Stimulated activated CD4-positive, alpha-beta T cell treated with anti-CD3 and anti-CD28 coated beads, Interleukin-2, amount 100 ng/mL, for 4 hours (primary cell): ENCODE measurements around the gene SLC39A7.

Source experiments
- DNase-seq: peaks from one replicate; pipeline ENCODE4 v3.0.0-alpha.2; 2020; ENCODE audit warnings: low read depth

SLC39A7 gene

GRCh38 chr6:33236852-33237251 is 36.2 kb downstream of the SLC39A7 start:
- DNase-seq: no peak

- DNase-seq: no peak
Observed at GRCh38 chr6:33237741-33238140, 37.1 kb downstream of the SLC39A7 start.

GRCh38 chr6:33241968-33242367 is 41.3 kb downstream of the SLC39A7 start:
- no peak for DNase-seq

GRCh38 chr6:33243476-33243875 is 42.8 kb downstream of the SLC39A7 start:
- DNase-seq: no peak

GRCh38 chr6:33247977-33248642 is 47.4 kb downstream of the SLC39A7 start:
- DNase-seq: peak; percentile 88

GRCh38 chr6:33248643-33248931 is 47.9 kb downstream of the SLC39A7 start:
- DNase-seq: no peak

GRCh38 chr6:33248932-33249731 is 48.5 kb downstream of the SLC39A7 start:
- peak; percentile 90 for DNase-seq

GRCh38 chr6:33249732-33250630 is 49.3 kb downstream of the SLC39A7 start:
- DNase-seq: no peak

GRCh38 chr6:33250731-33251130 is 50.1 kb downstream of the SLC39A7 start:
- DNase-seq: no peak

- DNase-seq: no peak
Observed at GRCh38 chr6:33251395-33252012, 50.8 kb downstream of the SLC39A7 start.

GRCh38 chr6:33252759-33253158 is 52.1 kb downstream of the SLC39A7 start:
- DNase-seq: no peak
